Left lung (tissue), 10 donors: ENCODE results near the gene STAMBPL1. TPM values are rescaled to one million over a fixed set of nuclear protein-coding genes. Genes with fewer than 3 reads are reported as not detected.
A peak's percentile ranks its signal among the peaks of the same experiment; 100 is the strongest.

Experiments
- ATAC-seq: fragments of 200-7000 bp; cut with Tn5 transposase; one replicate; pipeline ENCODE4 v1.9.1; 2020; ENCODE audit warnings: moderate library complexity
- DNase-seq, 4 donors: peaks; one replicate each; pipeline ENCODE4 v3.0.0-alpha.2; 2013 to 2020
- H3K27ac ChIP-seq, 2 donors: fragments of 200-600 bp; sonication (generic) in 1 of 2; one replicate each; pipeline versions ENCODE4 v1.5.0 to v1.8.0; 2020 to 2021
- H3K27me3 ChIP-seq, 2 donors: fragments of 200-600 bp; sonication (generic) in 1 of 2; one replicate each; pipeline versions ENCODE4 v1.5.0 to v1.8.0; 2020 to 2021
- H3K36me3 ChIP-seq, 2 donors: fragments of 200-600 bp; sonication (generic) in 1 of 2; one replicate each; pipeline versions ENCODE4 v1.5.0 to v1.8.0; 2020 to 2021
- H3K4me1 ChIP-seq, 2 donors: fragments of 200-600 bp; one replicate each; pipeline ENCODE4 v1.8.0; 2021
- H3K4me3 ChIP-seq, 2 donors: fragments of 200-600 bp; sonication (generic) in 1 of 2; one replicate each; pipeline versions ENCODE4 v1.5.0 to v1.8.0; 2020 to 2021; ENCODE audit warnings: mild to moderate bottlenecking in 1 of 2
- H3K9me3 ChIP-seq, 2 donors: fragments of 200-600 bp; sonication (generic) in 1 of 2; one replicate each; pipeline versions ENCODE4 v1.5.0 to v1.8.0; 2020 to 2021
- intact Hi-C, 2 donors: fragments of 100-400 bp; cut with DNase I; formaldehyde crosslinking; loops; one replicate each; pipeline versions ENCODE4 v1.11.2 to v1.14.2; 2022
- polyA plus RNA-seq, 6 donors: library from polyadenylated mRNA; unstranded; fragments of 120-200 nt; gene quantifications; one replicate each; pipeline ENCODE4 v1.2.1, GENCODE V29; 2013; ENCODE audit not compliant: insufficient read length in 6 of 6
- total RNA-seq, 2 donors: library from RNA; stranded (reverse); fragmentation: NEBNext Ultra II Directional; extraction: Animal tissue kit (Norgen Biotek cat#: 25700); gene quantifications; one replicate each; pipeline ENCODE4 v1.2.1, GENCODE V29; 2021
- TF ChIP-seq, protein P1 (sequence below), 2 donors: fragments of 200-600 bp; sonication (generic) in 1 of 2; IDR thresholded peaks; one replicate each; pipeline versions ENCODE4 v1.5.0 to v1.8.0; 2021; ENCODE audit warnings: antibody characterized with exemption in 2 of 2
- donor health status: DM: no; HTN: yes; CAD: no.
- donor health status: DM: no; HTN: no; CAD: no.

Gene STAMBPL1
- total and polyA plus RNA-seq, 8 donors = 7.5 to 13.4 (median 11.4) TPM

GRCh38 chr10:88896994-88897853 is 17.2 kb downstream of the STAMBPL1 start:
- DNase-seq (no peak), ATAC-seq (peak; percentile 49)
- intact Hi-C loops = no loop called here
- Histone ChIP-seq H3K36me3 (no peaks in the 10 kb centered on the region), H3K4me3 (no peak overlapping the region), H3K27me3 (no peaks in the 10 kb centered on the region), H3K4me1 (peaks cover 16 to 19% of the 10 kb centered on the region in 2 donors), H3K27ac (peak overlapping the region in 1 of 2 donors; percentile 66), H3K9me3 (no peaks in the 10 kb centered on the region)
- TF ChIP-seq, protein P1, sequence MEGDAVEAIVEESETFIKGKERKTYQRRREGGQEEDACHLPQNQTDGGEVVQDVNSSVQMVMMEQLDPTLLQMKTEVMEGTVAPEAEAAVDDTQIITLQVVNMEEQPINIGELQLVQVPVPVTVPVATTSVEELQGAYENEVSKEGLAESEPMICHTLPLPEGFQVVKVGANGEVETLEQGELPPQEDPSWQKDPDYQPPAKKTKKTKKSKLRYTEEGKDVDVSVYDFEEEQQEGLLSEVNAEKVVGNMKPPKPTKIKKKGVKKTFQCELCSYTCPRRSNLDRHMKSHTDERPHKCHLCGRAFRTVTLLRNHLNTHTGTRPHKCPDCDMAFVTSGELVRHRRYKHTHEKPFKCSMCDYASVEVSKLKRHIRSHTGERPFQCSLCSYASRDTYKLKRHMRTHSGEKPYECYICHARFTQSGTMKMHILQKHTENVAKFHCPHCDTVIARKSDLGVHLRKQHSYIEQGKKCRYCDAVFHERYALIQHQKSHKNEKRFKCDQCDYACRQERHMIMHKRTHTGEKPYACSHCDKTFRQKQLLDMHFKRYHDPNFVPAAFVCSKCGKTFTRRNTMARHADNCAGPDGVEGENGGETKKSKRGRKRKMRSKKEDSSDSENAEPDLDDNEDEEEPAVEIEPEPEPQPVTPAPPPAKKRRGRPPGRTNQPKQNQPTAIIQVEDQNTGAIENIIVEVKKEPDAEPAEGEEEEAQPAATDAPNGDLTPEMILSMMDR (IDR thresholded peaks at IDR 0.05) = no peak

DNA sequence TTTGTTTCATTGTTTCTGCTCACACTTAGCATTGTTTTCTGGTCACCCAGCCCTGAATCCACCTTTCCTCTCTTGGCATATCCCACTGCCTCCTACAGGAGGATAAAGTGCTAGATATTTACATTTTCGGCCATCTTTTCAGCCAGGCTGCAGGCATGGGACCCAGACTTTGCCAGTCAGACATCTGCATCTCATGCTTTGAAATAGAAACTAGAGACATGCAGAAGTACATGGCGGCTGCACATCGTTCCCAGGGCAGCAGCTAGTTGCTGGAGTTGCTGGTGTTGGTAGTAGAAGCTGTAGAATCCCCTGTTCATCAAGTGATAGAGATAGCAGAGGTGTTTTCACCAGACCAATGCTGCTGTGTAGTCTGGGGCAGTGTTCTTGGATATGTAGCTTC is 18.7 kb downstream of the STAMBPL1 start:
- Histone ChIP-seq H3K4me1 (peaks cover 6 to 19% of the 10 kb centered on the region in 2 donors), H3K4me3 (no peak overlapping the region), H3K27ac (no peak overlapping the region), H3K9me3 (no peaks in the 10 kb centered on the region), H3K36me3 (no peaks in the 10 kb centered on the region), H3K27me3 (no peaks in the 10 kb centered on the region)
- TF ChIP-seq, protein P1 (IDR thresholded peaks at IDR 0.05) = no peak
- no peak for ATAC-seq
- intact Hi-C loops = no loop called here
- no peak for DNase-seq

DNA sequence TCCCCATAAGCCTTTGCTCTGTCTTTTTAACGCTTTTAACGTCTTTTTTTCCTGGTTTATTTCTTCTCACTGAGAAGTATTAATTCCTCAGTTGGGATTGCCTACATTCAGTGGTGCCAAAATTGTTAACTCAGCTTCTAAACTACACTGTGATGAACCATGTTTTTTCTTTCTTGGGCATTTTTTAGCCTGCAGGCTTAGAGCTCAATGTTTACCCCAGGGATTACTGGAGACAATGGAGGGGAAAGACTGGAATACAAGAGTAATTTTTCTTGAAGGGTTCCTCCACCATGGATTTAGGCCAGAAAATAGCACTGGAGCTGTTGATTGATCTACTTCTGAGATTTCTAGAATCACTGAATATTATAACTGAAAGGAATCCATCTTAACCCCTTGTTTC is 19.8 kb downstream of the STAMBPL1 start:
- Histone ChIP-seq H3K9me3 (no peaks in the 10 kb centered on the region), H3K36me3 (no peaks in the 10 kb centered on the region), H3K4me3 (no peak overlapping the region), H3K27me3 (no peaks in the 10 kb centered on the region), H3K27ac (no peak overlapping the region), H3K4me1 (peaks cover 6 to 19% of the 10 kb centered on the region in 2 donors)
- no peak for ATAC-seq
- no peak for DNase-seq
- intact Hi-C loops = no loop called here
- TF ChIP-seq, protein P1 (IDR thresholded peaks at IDR 0.05) = no peak

- Histone ChIP-seq H3K36me3 (peaks cover 0 to 8% of the 10 kb centered on the region in 2 donors), H3K27ac (peak overlapping the region in 1 of 2 donors; percentile 55), H3K4me1 (peaks cover 6 to 16% of the 10 kb centered on the region in 2 donors), H3K4me3 (no peak overlapping the region), H3K9me3 (no peaks in the 10 kb centered on the region), H3K27me3 (no peaks in the 10 kb centered on the region)
- intact Hi-C loops = no loop called here
- ATAC-seq = peak; percentile 51
- TF ChIP-seq, protein P1 (IDR thresholded peaks at IDR 0.05) = no peak
- no peak for DNase-seq
These were observed 21.4 kb downstream of the STAMBPL1 start for GRCh38 chr10:88901206-88901983.
